GM18520 (cell line): ENCODE results near the gene RPGRIP1.
"Not testable (repeated sequence)": the region's sequence is repeated elsewhere in the genome, so short reads cannot be mapped to it uniquely, and the experiment has no call there.

Source experiments
- ATAC-seq: cut with Tn5 transposase; IDR thresholded peaks from one replicate; pipeline ENCODE4 v1.9.1; 2021; ENCODE audit not compliant: unreplicated experiment

The RPGRIP1 gene

DNA sequence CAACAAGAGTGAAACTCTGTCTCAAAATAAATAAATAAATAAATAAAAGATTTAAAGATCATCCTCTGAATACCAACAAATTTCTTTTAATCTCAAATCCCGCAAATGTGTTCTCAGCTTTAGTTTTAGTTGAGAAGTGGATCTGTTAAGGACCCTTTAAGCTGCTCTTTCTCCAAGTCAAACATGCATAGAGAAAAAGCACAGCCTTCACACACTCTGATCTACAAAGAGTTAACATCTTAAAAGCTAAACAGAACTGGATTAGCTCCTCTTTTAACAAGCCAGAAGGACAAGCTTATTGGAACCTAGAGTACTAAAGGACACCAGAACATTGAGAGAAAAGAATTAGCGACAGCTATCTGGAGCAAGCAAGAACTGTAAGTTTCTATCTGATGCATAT lies at the start of gene RPGRIP1:
Gene RPGRIP1, plus strand, starts transcription at position 301 of the 400 bp plus-strand sequence. CDS start 7,894 bp downstream, outside the sequence.
- no peak for ATAC-seq

DNA sequence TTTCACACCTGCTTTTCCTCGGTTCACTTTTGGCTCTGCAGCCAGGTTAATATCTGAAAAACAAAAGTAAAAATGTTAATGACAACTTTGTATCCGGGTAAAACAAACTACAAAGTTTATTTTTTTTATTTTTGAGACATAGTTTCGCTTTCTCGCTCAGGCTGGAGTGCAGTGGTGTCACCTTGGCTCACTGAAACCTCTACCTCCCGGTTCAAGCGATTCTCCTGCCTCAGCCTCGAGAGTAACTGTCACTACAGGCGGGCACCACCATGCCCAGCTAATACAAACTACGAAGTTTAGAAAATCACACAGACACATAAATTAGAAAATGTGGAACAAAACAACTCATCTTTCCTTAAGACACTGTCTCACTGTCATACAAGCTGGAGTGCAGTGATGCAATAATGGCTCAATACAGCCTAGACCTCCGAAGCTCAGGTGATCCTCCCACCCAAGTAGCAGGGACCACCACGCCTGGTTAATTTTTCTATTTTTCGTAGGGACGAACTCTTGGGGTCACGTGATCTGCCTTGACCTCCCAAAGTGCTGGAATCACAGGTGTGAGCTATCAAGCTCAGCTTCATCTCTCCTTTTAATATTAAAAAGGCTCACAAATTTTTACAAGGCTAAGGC lies 48.7 kb upstream of the RPGRIP1 start:
- ATAC-seq, result no peak

- ATAC-seq, result no peak
Observed at GRCh38 chr14:21233457-21234076, 46.3 kb upstream of the RPGRIP1 start.

DNA sequence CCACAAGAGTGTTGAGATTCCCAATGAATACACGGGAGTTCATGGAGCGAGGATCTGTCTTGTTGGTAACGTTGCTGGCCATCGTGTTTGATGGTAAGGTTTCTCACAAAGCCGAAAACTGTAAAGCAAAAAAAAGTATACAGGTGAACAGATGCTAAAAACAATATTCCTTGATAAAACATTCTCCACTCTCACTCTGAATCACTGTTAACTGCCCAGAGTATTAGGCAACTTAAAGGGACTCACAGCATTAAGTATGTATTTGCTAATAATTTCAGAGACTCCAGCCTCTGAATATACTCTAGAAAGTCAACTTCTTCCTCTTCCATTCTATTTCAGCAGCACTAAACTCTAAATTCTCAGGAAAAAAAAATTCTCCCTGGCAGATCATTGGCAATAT lies 45.8 kb upstream of the RPGRIP1 start:
- ATAC-seq, result no peak

- no peak for ATAC-seq
Observed at GRCh38 chr14:21236948-21237797, 42.7 kb upstream of the RPGRIP1 start.

DNA sequence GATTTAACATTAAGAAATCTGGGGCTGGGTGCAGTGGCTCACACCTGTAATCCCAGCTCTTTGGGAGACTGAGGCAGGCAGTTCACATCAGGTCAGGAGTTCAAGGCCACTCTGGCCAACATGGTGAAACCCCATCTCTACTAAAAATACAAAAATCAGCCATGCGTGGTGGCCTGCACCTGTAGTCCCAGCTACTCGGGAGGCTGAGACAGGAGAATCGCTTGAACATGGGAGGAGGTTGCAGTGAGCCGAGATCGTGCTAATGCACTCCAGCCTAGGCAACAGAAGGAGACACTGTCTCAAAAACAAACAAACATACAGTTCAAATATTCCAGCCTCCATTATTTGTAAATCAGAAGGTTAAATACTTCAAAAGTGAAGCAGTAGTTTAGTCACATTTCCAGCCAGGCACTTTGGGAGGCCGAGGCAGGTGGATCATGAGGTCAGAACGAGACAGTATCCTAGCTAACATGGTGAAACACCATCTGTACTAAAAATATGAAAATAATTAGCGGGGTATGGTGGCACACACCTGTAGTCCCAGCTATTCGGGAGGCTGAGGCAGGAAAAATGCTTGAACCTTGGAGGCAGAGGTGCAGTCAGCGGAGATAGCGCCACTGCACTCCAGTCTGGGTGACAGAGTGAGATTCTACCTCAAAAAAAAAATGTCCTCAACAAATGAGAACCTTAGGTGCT lies 40.9 kb upstream of the RPGRIP1 start:
- ATAC-seq, result no peak

GRCh38 chr14:21240417-21240816 lies 39.5 kb upstream of the RPGRIP1 start:
- no peak for ATAC-seq

DNA sequence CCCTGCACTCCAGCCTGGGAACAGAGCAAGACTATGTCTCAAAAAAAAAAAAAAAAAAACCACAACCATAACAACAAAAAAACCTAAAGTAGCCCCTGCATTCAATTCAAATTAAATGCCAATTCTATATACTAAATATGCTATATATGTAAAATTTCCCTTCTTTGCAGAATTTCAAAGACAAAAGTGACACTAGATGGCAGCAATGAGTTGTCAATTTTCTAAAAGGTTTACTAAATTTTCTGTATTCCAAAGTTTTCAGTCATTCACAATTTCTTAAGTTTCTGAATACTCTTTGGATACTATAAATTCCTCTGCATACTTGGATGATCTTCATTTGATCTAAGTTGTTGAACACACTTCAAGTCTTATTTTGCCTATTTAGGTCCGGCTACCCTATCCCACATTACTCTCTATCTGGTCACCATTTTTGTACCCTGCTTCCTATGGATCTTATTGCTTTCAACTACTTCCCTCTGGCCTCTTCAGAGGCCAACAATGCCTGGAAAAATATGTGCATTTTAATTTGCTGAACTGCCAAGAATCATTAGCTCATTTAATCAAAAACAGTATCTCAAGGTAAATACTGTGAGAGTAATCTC lies 38.6 kb upstream of the RPGRIP1 start:
- ATAC-seq, result no peak

GRCh38 chr14:21244544-21244943 lies 35.3 kb upstream of the RPGRIP1 start:
- no peak for ATAC-seq

- ATAC-seq, result no peak
Observed at GRCh38 chr14:21245813-21246212, 34.1 kb upstream of the RPGRIP1 start.

DNA sequence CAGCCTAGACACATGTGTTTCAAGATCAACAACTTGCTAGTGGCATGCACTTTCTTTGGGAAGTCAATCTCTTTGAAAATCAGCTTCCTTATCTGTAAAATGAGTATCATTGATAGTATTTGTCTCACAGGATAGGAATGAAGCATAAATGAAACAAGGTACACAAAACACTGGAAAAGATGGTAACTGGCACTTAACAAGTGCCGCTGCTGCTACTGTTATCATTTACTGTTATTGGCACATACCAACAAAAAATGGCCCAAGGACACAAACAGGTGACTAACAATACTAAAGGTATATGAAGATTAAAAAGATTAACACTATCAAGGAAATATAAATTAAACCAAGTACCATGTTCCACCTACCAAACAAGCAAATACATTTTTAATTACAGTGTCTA lies 31.5 kb upstream of the RPGRIP1 start:
- ATAC-seq, result no peak

DNA sequence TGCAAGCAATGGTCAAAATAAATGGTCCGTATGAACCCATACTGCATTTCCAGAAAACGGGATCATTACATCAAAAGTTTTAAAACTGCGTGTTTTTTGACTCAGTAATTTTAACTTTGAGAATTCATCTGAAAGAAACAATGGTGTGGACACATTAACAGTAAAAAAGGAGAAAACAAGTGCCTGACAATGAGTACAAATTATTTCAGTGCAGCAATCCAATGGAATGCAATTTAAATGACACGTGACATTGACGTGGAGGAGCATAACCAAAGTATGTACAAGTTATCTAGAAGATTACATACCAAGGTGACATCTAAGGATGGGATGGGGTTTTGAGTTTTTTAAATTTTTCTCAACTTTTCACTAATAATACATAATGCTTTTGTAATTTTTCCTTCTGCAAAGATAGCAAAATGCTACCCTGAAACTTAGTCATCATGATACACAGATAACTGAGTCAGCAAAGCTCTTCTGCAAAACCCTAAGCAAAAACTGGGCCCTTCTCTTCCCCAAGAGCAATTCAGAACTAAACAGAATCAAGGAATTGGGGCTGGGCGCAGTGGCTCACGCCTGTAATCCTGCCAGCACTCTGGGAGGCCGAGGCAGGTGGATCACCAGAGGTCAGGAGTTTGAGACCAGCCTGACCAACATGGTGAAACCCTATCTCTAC lies 31.0 kb upstream of the RPGRIP1 start:
- ATAC-seq, result no peak

DNA sequence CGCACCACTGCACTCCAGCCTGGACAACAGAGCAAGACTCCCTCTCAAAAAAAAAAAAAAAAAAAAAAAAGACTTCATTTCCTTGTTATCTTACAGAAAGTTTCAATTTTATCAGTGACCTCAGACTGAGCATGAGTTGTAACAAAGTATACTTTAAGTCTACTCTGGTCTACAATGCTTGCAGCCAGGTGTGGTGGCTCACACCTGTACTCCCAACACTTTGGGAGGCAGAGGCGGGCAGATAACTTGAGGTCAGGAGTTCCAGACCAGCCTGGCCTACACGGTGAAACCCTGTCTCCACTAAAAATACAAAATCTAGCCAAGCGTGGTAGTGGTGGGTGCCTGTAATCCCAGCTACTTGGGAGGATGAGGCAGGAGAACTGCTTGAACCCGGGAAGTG lies 28.7 kb upstream of the RPGRIP1 start:
- no peak for ATAC-seq

- no peak for ATAC-seq
Observed at GRCh38 chr14:21252149-21252548, 27.7 kb upstream of the RPGRIP1 start.

GRCh38 chr14:21255385-21256101 lies 24.3 kb upstream of the RPGRIP1 start:
- ATAC-seq, result no peak

- ATAC-seq, result not testable (repeated sequence)
Observed at GRCh38 chr14:21256102-21256447, 23.8 kb upstream of the RPGRIP1 start.

DNA sequence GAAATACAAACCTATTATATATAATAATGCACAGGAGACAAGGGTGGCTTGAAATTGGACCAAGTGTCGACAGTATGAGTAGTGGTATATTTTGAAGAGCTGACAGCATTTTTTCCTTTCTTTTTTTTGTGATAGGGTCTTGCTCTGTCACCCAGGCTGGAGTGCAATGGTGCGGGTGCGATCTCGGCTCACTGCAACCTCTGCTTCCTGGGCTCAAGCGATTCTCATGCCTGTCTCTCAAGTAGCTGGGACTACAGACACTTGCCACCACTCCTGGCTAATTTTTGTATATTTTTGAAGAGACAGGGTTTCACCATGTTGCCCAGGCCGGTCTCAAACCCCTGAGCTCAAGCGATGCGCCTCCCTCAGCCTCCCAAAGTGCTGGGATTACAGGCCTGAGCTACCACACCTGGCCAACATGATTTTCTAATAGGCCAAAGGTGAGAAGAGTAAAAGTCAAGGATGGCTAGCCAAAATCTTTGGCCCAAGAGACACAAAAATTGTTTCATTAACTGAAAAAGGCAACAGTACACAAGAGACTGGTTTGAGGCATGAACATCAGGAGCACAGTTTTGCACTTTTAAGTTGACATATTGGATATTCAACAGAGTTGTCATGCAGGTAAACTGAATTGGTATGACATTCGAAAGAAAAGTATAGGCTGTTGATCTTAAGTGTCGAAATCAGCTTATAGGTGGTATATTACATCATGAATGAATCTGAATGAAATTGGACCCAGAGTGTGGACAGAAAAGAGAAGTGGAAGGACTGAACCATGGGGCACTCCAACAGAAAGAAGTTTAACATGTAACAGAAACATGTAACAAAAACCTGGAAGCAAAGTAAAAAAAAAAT lies 23.1 kb upstream of the RPGRIP1 start:
- ATAC-seq, result no peak

DNA sequence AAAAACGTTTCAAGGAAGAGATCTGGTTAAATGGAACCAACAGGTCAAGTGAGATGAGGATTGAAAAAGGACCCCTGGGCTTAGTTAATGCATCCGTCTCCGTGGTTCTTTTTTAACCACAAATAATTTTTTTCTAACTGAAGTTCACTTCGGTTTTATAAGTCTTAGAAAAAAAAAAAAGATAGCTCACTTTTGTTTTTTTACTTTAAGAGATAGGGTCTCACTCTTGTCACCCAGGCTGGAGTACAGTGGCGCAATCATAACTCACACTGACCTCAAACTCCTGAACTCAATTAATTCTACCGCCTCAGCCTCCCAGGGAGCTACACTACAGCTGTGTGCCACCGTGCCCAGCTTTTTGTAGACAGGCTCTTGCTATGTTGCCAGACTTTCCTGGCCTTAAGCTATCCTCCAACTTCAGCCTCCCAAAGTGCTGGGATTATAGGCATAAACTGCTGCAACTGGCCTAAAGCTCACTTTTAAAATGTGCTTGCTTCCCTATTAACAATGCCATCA lies 22.4 kb upstream of the RPGRIP1 start:
- ATAC-seq, result no peak
